Activated naive CD8-positive, alpha-beta T cell treated with anti-CD3 and anti-CD28 coated beads, Interleukin-2, amount 10 ng/mL, durations not matched to agents 7 days and 5 days (primary cell): ENCODE measurements around the gene ERICH6. TPM values are rescaled to one million over a fixed set of nuclear protein-coding genes. Genes with fewer than 3 reads are reported as not detected.
A peak's percentile ranks its signal among the peaks of the same experiment; 100 is the strongest.

Experiments
- ATAC-seq: fragments of 150-1000 bp; cut with Tn5 transposase; one replicate; pipeline ENCODE4 v1.10.0; 2021; ENCODE audit warnings: low read depth, moderate library complexity
- POLR2A ChIA-PET: fragments of 350-600 bp; sonication (Branson Sonifier 250); formaldehyde crosslinking; loops from one replicate; lab custom pipeline; 2021; ENCODE audit warnings: antibody characterized with exemption; lab: Charles Lee
- DNase-seq: peaks from one replicate; pipeline ENCODE4 v3.0.0; 2021
- H3K27ac Mint-ChIP-seq: one replicate; pipeline ENCODE4 v1.8.0; 2022; ENCODE audit warnings: mild to moderate bottlenecking, mixed read lengths
- H3K27me3 Mint-ChIP-seq: one replicate; pipeline ENCODE4 v1.8.0; 2022; ENCODE audit warnings: mild to moderate bottlenecking, moderate library complexity, mixed read lengths
- H3K36me3 Mint-ChIP-seq: one replicate; pipeline ENCODE4 v1.8.0; 2021; ENCODE audit warnings: mild to moderate bottlenecking, mixed read lengths
- H3K4me1 Mint-ChIP-seq: one replicate; pipeline ENCODE4 v1.8.0; 2021; ENCODE audit warnings: mixed read lengths
- H3K4me3 Mint-ChIP-seq: one replicate; pipeline ENCODE4 v1.8.0; 2022; ENCODE audit warnings: mild to moderate bottlenecking, moderate library complexity, mixed read lengths
- H3K9me3 Mint-ChIP-seq: one replicate; pipeline ENCODE4 v1.8.0; 2021; ENCODE audit warnings: mixed read lengths
- total RNA-seq, 2 experiments: library from RNA; stranded (reverse); gene quantifications; one replicate each; pipeline ENCODE4 v1.2.3, GENCODE V29; 2021

The ERICH6 gene
- total RNA-seq, 2 experiments from 2014 or later: 0.23 TPM; not detected in 1

DNA sequence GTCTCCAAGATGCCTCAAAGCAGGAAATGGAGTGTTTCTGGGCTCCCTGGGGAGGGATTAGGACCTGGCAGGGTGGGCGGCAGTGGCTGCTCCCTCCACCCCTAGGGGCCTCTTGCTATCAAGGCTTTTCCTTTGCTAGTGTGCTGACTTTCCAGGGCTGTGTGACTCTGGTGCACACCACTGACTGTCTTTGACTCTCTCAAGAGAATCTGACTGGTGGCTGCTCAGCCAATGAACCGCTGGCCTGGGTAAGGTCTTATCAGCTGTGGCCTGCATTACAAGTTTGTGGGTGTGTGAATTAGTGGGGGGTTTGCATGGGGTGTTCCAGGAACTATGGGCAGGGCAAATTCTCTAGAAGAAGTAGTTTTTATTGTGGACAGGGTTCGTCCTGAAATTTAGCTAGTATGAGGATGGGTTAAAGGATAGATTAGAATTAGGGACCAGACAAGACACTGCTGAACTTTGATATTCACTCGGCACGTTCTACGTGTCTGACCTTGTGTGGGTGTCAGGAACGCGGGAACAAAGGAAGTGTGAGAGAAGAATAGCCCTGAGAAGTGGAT, 29.7 kb upstream of the ERICH6 start:
- H3K4me3 Mint-ChIP-seq: no peak overlapping the region
- H3K9me3 Mint-ChIP-seq: no peaks in the 10 kb centered on the region
- POLR2A ChIA-PET: interaction anchor here (1.2 kb wide), 1 partner anchor 31 kb away, joined by 3 read pairs; no protein-coding TSS in a partner anchor
- H3K36me3 Mint-ChIP-seq: peaks cover 14% of the 10 kb centered on the region
- H3K27me3 Mint-ChIP-seq: no peaks in the 10 kb centered on the region
- no peak for ATAC-seq
- no peak overlapping the region for H3K27ac Mint-ChIP-seq
- DNase-seq: no peak
- H3K4me1 Mint-ChIP-seq: peaks cover 12% of the 10 kb centered on the region

DNA sequence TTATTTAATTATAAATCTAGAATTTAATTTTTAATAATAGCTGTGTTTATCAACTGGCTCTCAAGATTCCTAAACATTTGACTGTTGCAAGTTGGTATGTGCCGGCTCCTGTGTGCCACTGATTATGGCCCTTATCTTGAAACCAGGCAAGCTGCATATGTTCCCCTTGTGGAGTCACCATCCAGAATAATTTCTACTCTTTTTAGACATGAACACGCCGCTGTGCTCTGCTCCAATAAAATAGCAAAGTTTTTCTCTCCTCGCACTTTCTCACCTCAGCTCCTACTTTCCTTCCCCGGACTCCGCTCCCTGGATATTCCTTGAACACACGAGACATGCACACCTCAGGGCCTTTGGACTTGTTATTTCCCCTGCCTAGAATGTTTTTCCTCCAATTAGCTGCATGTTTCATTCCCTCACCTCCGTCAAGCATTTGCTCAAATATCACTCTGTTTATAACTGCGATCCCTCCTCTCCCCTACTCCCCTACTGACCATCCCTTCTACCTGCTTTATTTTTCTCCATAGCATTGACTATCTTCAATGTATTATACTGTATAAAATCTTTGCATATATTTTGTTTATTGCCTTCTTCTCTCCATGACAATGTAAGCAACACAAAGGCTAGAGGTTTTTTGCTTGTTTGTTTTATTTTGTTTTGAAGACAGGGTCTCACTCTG, 26.1 kb upstream of the ERICH6 start:
- Mint-ChIP-seq H3K9me3 (no peaks in the 10 kb centered on the region), H3K36me3 (peaks cover 3% of the 10 kb centered on the region), H3K4me1 (peaks cover 6% of the 10 kb centered on the region), H3K4me3 (no peak overlapping the region), H3K27me3 (no peaks in the 10 kb centered on the region), H3K27ac (no peak overlapping the region)
- POLR2A ChIA-PET: interaction anchor here (1.7 kb wide), 1 partner anchor 34 kb away, joined by 5 read pairs; the partner anchor contains the start of gene SIAH2
- DNase-seq (no peak), ATAC-seq (no peak)

DNA sequence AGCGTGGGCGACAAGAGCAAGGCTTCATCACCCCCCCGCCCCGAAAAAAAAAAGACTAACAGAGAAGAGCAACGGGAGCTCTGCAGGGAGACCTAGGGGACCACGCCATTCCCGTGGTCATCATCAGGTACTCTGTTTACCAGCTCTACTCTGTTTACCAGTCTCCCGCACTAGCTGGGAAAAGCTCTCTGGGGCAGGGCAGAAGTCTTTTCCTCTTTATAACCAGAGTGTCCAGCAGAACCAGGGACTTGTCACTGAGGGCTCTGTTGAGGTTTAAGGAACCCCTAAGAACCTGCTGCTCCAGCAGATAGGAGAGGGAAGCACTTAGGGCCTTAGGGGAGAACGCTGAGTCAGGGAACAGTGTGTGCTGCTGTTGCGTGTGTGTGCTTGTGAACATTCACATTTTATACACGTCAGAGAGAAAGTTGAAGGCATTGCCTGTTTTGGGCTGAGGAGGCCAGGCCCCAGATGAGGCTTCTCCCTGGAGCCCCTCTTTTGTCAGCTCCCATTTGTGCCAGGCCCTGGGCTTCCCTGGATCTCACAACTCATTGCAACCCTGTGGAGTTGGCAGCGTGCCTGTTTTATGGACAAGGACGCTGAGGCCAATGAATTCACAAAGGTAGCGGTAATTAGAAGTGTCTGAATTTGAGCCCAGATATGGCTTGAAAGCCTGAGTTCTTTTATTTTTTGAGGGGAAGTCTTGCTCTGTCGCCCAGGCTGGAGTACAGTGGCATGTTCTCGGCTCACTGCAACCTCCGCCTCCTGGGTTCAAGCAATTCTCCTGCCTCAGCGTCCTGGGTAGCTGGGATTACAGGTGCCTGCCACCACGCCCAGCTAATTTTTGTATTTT, 24.2 kb upstream of the ERICH6 start:
- POLR2A ChIA-PET: no interaction called here
- DNase-seq (no peak), ATAC-seq (no peak)
- Mint-ChIP-seq H3K36me3 (no peaks in the 10 kb centered on the region), H3K4me3 (no peak overlapping the region), H3K27me3 (no peaks in the 10 kb centered on the region), H3K27ac (no peak overlapping the region), H3K9me3 (no peaks in the 10 kb centered on the region), H3K4me1 (peaks cover 8% of the 10 kb centered on the region)

DNA sequence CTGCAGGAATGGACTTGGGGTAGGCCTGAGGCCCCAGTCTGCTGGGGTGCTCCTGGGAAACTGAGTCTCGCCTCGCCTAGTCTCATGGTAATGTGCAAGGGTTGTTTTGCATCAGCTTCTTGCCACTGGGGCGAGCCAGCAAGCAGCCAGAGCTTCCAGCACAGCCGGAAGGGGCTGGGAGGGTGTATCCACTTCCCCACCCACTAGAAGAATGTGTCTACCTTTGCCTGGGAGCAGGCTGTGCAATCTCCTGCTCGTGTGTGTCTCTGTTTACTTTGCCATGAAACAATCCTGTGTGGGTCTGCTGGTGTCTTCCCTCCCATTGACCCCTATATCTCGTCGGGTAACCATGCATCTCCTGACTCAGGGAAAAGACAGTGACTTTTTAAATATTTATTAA, 21.8 kb upstream of the ERICH6 start:
- no peaks in the 10 kb centered on the region for H3K9me3 Mint-ChIP-seq
- POLR2A ChIA-PET: no interaction called here

DNA sequence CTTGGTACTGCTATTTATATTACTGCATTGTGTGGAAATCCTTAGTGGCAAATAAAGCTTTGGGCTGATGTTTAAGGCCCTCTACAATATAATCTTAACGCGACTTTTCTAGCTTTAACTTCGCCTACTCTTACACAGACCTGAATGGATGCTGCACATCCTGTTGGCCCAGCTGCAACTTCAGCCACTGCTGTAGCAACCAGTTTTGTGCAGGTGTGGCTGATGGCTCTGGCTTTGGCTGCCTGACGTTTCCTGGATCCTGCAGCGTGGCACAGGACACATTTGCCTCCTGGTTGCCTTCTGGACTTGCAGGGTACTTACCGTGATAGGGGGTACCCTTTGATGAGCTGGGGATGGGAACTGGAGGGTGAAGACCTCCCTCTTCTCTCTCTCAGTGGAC, 20.2 kb upstream of the ERICH6 start:
- Mint-ChIP-seq H3K4me1 (peaks cover 14% of the 10 kb centered on the region), H3K9me3 (no peaks in the 10 kb centered on the region), H3K36me3 (no peaks in the 10 kb centered on the region), H3K27me3 (no peaks in the 10 kb centered on the region), H3K4me3 (no peak overlapping the region), H3K27ac (no peak overlapping the region)
- POLR2A ChIA-PET: interaction anchor here (0.6 to 1.9 kb wide), 2 partner anchors 39 to 543 kb away, joined by 3 to 19 read pairs; partner anchors contain the start of gene SIAH2
- DNase-seq: no peak
- peak; percentile 21 for ATAC-seq

More for the DNA sequence above, 21.8 kb upstream of the ERICH6 start:
- no peak for ATAC-seq
- Mint-ChIP-seq H3K27me3 (no peaks in the 10 kb centered on the region), H3K27ac (no peak overlapping the region), H3K4me1 (peaks cover 14% of the 10 kb centered on the region), H3K36me3 (no peaks in the 10 kb centered on the region), H3K4me3 (no peak overlapping the region)
- no peak for DNase-seq

DNA sequence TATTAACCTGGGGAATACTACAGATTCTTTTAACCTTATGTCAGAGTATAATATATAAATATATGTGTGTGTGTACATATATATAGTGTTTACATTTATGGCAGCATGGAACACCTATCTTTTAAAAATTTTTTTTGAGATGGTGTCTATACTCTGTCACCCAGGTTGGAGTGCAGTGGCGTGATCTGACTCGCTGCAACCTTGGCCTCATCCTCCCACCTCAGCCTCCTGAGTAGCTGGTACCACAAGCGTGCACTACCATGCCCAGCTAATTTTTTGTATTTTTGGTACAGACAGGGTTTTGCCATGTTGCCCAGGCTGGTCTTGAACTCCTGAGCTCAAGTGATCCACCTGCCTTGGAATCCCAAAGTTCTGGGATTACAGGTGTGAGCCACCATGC, 18.5 kb upstream of the ERICH6 start:
- no peaks in the 10 kb centered on the region for H3K36me3 Mint-ChIP-seq
- ATAC-seq (no peak), DNase-seq (no peak)
- no peak overlapping the region for H3K27ac Mint-ChIP-seq
- H3K4me1 Mint-ChIP-seq: peaks cover 14% of the 10 kb centered on the region
- POLR2A ChIA-PET: interaction anchor here (2.5 kb wide), 1 partner anchor 40 kb away, joined by 13 read pairs; the partner anchor contains the start of gene SIAH2
- no peak overlapping the region for H3K4me3 Mint-ChIP-seq
- H3K27me3 Mint-ChIP-seq: no peaks in the 10 kb centered on the region
- H3K9me3 Mint-ChIP-seq: no peaks in the 10 kb centered on the region

DNA sequence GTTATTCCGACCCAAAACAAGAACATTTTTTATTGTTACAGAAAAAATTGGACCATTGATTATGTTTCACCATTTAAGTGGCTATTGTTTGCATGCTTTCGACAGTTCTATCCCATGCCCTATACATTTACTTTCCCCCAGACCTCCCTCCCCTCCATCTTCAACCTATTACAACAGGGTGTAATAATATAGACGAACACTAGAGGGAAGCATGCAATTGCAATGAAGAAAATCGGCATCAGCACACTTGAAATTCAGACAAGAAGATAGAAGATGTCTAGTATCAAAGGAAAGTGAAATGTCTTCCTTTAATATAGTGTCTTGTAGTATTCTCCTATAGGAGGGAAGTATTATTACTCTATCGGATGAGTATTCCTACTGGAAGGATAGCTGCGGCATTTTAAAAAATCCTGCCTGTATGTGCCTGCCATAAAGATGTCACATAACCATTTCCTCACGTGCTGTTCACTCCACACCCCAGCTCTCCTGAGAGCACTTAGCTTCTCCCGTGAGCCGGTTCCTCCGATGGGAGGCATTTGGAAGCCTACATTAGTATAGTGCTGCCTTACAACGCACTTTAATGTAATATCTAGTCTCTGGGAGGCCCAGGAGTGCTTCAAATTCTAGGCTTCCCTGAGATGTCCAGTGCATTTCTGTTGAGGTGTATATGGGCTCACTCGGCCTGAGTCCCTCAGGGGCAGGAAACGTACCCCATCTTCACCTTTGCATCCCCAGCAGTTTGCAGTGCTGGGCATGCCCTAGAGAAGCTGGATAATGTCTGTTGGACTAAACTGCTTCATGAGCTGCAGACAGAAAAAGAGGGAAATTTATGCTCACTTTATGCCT, 17.8 kb upstream of the ERICH6 start:
- Mint-ChIP-seq H3K4me3 (no peak overlapping the region), H3K27me3 (no peaks in the 10 kb centered on the region), H3K27ac (no peak overlapping the region), H3K36me3 (no peaks in the 10 kb centered on the region), H3K9me3 (no peaks in the 10 kb centered on the region), H3K4me1 (peaks cover 12% of the 10 kb centered on the region)
- POLR2A ChIA-PET: interaction anchor here (2.5 kb wide), 1 partner anchor 41 kb away, joined by 13 read pairs; the partner anchor contains the start of gene SIAH2
- DNase-seq: no peak
- ATAC-seq: peak; percentile 79

DNA sequence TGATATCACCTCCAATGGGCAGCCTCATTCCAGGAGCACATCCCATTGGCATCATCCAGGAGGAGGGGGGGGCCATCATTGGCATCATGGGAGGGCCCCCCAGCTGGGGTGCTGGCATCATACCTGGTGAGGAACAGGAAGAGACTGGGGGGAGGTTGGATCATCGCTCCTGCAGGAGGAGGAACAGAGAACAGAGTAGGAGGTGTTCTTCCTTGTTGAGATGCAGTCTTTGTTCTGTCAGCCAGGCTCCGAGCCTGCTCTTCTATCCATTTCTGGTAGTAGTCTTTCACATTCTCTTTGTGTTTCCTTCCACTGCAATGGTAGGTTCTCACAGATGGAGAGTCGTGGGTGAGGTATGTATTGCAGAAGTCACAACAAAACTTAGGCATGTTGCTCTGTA, 16.7 kb upstream of the ERICH6 start:
- DNase-seq (no peak), ATAC-seq (no peak)
- H3K9me3 Mint-ChIP-seq: no peaks in the 10 kb centered on the region
- H3K4me3 Mint-ChIP-seq: no peak overlapping the region
- H3K27ac Mint-ChIP-seq: no peak overlapping the region
- H3K36me3 Mint-ChIP-seq: no peaks in the 10 kb centered on the region
- H3K27me3 Mint-ChIP-seq: no peaks in the 10 kb centered on the region
- H3K4me1 Mint-ChIP-seq: peaks cover 11% of the 10 kb centered on the region
- POLR2A ChIA-PET: interaction anchor here (2.5 kb wide), 1 partner anchor 42 kb away, joined by 13 read pairs; the partner anchor contains the start of gene SIAH2

DNA sequence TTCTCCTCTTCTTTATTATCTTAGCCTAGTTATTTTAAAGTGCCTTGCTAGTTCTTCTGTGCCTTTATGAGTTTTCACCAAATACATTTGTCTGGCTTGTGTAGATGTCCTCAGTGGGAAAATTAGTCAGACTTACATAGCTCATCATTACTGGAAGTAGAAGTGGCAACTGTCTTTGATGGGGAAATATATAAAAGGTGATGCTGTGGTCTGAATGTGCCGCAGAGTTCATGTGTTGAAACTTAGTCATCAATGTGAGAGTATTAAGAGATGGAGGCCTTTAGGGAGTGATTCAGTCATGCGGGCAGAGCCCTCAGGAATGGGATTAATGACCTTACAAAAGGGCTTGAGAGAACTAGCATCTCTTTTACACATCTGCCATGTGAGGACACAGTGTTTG, 6.4 kb upstream of the ERICH6 start:
- H3K4me3 Mint-ChIP-seq: no peak overlapping the region
- DNase-seq: no peak
- no peak overlapping the region for H3K27ac Mint-ChIP-seq
- peaks cover 43% of the 10 kb centered on the region for H3K36me3 Mint-ChIP-seq
- peaks cover 5% of the 10 kb centered on the region for H3K4me1 Mint-ChIP-seq
- peaks cover 2% of the 10 kb centered on the region for H3K27me3 Mint-ChIP-seq
- H3K9me3 Mint-ChIP-seq: peaks cover 9% of the 10 kb centered on the region
- POLR2A ChIA-PET: no interaction called here
- ATAC-seq: no peak

DNA sequence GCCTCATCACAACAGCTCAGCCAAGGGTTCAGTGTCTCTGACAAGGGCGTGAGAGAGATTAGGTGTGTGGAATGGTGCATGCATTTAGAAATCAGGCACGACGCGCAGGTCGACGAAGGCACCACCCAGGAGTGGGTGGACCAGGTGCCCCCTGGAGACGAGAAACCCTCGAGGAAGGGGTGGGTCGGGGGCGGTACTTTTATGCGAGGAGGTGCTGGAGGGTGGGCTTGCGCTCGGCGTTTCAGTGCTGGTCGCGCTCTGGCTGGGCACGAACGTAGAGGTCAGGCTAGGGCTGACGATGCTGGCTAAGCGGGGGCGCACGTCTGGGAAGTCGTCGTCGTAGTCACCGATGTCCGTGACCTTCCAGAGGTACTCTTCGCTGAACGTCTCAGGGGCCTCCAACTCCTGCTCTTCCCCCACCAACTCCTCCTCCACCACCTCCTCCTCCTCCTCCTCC, 393 bp downstream of the ERICH6 start:
- Mint-ChIP-seq H3K27me3 (peaks cover 18% of the 10 kb centered on the region), H3K9me3 (peaks cover 2% of the 10 kb centered on the region), H3K4me1 (peaks cover 21% of the 10 kb centered on the region), H3K4me3 (peak overlapping the region; percentile 92), H3K27ac (peak overlapping the region; percentile 95), H3K36me3 (peaks cover 11% of the 10 kb centered on the region)
- peak; percentile 68 for DNase-seq
- POLR2A ChIA-PET: interaction anchor here (0.6 to 3.6 kb wide), 15 partner anchors 9 to 1497 kb away, joined by 3 to 63 read pairs (median 4); partner anchors contain the start of genes EIF2A, SELENOT, SERP1 and SIAH2
- ATAC-seq: peak; percentile 63

DNA sequence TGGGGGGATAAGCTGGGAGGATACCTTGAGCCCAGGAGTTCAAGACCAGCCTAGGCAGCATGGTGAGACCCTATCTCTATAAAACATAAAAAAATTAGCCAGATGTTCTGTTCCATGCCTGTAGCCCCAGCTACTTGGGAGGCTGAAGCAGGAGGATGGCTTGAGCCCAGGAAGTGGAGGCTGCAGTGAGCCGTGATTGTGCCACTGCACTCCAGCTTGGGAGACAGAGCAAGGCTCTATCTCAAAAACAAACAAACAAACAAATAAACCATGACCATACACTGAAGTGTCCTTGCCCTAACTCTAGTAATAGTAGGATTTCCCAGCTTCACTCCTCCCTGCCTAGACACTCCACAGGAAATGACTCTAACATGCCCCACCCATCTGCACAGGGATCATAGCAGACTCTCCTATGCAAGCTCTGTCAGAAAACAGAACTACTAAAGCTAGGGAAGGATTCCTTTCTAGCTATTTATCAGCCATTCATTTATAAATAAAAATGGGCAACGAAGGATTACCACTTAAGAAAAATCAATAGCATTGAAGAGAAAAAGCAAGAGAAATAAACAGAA, 4.6 kb downstream of the ERICH6 start:
- H3K9me3 Mint-ChIP-seq: peaks cover 1% of the 10 kb centered on the region
- peaks cover 1% of the 10 kb centered on the region for H3K36me3 Mint-ChIP-seq
- no peak for ATAC-seq
- DNase-seq: no peak
- H3K4me3 Mint-ChIP-seq: no peak overlapping the region
- peaks cover 18% of the 10 kb centered on the region for H3K27me3 Mint-ChIP-seq
- peaks cover 16% of the 10 kb centered on the region for H3K4me1 Mint-ChIP-seq
- POLR2A ChIA-PET: interaction anchor here (0.5 to 1.2 kb wide), 4 partner anchors 17 to 97 kb away, joined by 3 to 6 read pairs (median 3); no protein-coding TSS in a partner anchor
- H3K27ac Mint-ChIP-seq: no peak overlapping the region

DNA sequence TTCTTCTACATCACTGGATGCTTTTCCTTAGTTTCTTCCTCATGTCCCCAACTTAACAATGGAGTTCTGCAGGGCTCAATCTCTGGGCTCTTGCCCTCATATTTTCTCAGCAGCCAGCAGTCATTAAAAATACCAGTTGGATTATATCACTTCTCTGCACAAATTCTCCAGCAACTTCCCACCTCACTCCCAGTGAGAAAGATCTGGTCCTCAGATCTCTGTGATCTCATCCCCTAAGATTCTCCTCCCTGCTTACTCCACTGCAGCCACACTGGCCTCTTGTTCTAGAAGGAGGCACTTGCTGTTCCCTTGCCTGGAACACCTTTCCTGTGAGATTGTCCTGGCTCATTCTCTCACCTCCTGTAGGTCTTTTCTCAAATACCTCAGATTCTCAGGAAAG, 6.1 kb downstream of the ERICH6 start:
- DNase-seq (no peak), ATAC-seq (no peak)
- POLR2A ChIA-PET: no interaction called here
- Mint-ChIP-seq H3K4me3 (no peak overlapping the region), H3K27me3 (peaks cover 18% of the 10 kb centered on the region), H3K9me3 (peaks cover 4% of the 10 kb centered on the region), H3K36me3 (peaks cover 5% of the 10 kb centered on the region), H3K27ac (no peak overlapping the region), H3K4me1 (peaks cover 11% of the 10 kb centered on the region)
